ENCODE measurements around the gene ZSCAN10. TPM values are rescaled to one million over a fixed set of nuclear protein-coding genes. Genes with fewer than 3 reads are reported as not detected.

The ZSCAN10 gene
- total RNA-seq, 1 donor from 2014 or later = not detected

DNA sequence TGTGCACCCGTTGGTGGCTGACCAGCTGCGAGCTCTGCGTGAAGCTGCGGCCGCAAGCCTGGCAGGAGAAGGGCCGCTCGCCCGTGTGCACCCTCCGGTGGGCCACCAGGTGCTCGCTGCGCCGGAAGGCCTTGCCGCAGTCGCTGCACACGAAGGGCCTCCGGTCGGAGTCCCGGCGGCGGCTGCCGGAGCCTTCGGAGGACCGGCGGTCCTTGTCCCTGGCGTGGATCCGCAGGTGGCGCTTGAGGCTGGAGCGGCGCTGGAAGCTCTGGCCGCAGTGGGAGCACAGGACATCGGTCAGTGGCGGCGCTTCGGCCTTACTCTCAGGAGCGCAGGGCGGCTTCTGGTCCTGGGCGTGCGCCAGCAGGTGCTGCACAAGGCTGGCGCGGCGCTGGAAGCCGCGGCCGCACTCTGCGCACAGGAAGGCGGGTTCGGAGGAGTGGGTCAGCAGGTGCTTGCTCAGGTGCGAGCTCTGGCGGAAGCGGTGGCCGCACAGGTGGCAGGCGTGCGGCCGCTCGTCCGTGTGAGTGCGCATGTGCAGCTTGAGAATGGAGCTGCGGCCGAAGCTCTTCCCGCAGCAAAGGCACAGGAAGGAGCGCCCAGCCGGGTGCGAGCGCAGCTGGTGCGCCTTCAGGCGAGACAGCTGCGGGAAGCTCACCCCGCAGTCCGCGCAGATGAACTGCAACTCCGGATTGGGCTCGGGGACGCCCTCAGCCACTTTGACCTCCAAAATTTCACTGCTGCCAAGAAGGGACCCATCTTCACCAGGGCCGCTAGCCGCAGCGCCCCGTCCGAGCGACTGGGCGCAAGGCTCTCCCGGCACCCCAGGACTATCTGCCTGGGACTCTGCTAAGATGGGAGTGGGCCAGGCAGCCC, 9.1 kb downstream of the ZSCAN10 start:
- H3K27me3 ChIP-seq (ENCODE audit: control insufficient read depth, insufficient read depth, low read length) = peaks cover 24% of the 10 kb centered on the region
- TF ChIP-seq, protein P1, sequence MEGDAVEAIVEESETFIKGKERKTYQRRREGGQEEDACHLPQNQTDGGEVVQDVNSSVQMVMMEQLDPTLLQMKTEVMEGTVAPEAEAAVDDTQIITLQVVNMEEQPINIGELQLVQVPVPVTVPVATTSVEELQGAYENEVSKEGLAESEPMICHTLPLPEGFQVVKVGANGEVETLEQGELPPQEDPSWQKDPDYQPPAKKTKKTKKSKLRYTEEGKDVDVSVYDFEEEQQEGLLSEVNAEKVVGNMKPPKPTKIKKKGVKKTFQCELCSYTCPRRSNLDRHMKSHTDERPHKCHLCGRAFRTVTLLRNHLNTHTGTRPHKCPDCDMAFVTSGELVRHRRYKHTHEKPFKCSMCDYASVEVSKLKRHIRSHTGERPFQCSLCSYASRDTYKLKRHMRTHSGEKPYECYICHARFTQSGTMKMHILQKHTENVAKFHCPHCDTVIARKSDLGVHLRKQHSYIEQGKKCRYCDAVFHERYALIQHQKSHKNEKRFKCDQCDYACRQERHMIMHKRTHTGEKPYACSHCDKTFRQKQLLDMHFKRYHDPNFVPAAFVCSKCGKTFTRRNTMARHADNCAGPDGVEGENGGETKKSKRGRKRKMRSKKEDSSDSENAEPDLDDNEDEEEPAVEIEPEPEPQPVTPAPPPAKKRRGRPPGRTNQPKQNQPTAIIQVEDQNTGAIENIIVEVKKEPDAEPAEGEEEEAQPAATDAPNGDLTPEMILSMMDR (IDR thresholded peaks at IDR 0.05; ENCODE audit: insufficient read depth, low read length, poor library complexity, severe bottlenecking) = no peak
- no peak for DNase-seq (ENCODE audit: low read depth)
- H3K4me3 ChIP-seq (ENCODE audit: low read depth, low read length) = no peak overlapping the region
- no peaks in the 10 kb centered on the region for H3K36me3 ChIP-seq (ENCODE audit: control insufficient read depth, insufficient read depth, low read length)

DNA sequence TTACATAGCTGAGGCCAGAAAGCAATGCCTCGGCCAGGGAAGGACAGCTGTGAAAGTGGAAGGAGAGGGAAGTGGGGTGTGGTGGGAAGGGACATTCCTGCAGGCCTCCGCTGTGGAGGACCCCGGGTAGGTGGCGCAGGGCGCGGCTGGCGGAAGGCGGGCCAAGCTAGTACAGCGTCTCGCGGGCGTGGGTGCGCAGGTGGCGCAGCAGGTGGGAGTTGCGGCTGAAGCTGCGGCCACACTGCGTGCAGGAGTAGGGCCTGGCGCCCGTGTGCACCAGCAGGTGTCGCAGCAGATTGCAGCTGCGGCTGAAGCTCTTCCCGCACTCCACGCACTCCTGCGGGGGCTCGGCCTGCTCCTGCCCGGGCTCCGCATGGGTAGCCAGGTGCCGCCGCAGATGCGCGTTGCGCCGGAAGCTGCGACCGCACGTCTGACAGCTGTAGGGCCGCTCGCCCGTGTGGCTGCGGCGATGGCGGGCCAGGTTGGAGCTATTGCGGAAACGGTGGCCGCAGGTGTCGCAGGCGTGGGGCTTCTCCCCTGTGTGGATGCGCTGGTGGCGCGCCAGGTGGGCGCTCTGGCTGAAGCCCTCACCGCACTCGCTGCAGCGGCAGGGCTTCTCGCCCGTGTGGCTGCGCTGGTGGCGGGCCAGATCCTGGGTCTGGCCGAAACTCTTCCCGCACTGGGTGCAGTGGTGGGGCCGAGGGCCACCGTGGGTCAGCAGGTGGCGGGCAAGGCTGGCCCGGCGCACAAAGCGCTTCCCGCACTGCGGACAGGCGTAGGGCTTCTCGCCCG, 10.0 kb downstream of the ZSCAN10 start:
- Histone ChIP-seq H3K4me3 (ENCODE audit: low read depth, low read length) (no peak overlapping the region), H3K27me3 (ENCODE audit: control insufficient read depth, insufficient read depth, low read length) (peaks cover 24% of the 10 kb centered on the region), H3K36me3 (ENCODE audit: control insufficient read depth, insufficient read depth, low read length) (no peaks in the 10 kb centered on the region)
- DNase-seq (ENCODE audit: low read depth) = no peak
- TF ChIP-seq, protein P1 (IDR thresholded peaks at IDR 0.05; ENCODE audit: insufficient read depth, low read length, poor library complexity, severe bottlenecking) = no peak

DNA sequence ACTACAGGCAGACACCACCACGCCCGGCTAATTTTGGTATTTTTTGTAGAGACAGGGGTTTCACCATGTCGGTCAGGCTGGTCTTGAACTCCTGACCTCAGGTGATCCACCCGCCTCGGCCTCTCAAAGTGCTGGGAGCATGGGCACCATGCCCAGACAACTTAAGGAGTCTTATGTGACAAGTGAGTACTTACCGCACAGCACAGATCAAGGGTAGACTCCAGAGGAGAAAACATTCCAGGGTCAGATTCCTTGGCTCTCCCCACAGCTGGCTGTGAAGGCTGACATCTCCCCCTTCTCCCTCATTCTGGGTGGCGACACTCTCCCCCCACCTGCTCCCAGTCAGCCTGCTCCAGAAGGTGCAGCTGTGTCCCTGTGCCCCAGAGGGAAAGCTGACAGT, 10.6 kb downstream of the ZSCAN10 start:
- no peak for DNase-seq (ENCODE audit: low read depth)
- no peaks in the 10 kb centered on the region for H3K36me3 ChIP-seq (ENCODE audit: control insufficient read depth, insufficient read depth, low read length)
- H3K27me3 ChIP-seq (ENCODE audit: control insufficient read depth, insufficient read depth, low read length) = peaks cover 24% of the 10 kb centered on the region
- H3K4me3 ChIP-seq (ENCODE audit: low read depth, low read length) = no peak overlapping the region
- TF ChIP-seq, protein P1 (IDR thresholded peaks at IDR 0.05; ENCODE audit: insufficient read depth, low read length, poor library complexity, severe bottlenecking) = no peak

DNA sequence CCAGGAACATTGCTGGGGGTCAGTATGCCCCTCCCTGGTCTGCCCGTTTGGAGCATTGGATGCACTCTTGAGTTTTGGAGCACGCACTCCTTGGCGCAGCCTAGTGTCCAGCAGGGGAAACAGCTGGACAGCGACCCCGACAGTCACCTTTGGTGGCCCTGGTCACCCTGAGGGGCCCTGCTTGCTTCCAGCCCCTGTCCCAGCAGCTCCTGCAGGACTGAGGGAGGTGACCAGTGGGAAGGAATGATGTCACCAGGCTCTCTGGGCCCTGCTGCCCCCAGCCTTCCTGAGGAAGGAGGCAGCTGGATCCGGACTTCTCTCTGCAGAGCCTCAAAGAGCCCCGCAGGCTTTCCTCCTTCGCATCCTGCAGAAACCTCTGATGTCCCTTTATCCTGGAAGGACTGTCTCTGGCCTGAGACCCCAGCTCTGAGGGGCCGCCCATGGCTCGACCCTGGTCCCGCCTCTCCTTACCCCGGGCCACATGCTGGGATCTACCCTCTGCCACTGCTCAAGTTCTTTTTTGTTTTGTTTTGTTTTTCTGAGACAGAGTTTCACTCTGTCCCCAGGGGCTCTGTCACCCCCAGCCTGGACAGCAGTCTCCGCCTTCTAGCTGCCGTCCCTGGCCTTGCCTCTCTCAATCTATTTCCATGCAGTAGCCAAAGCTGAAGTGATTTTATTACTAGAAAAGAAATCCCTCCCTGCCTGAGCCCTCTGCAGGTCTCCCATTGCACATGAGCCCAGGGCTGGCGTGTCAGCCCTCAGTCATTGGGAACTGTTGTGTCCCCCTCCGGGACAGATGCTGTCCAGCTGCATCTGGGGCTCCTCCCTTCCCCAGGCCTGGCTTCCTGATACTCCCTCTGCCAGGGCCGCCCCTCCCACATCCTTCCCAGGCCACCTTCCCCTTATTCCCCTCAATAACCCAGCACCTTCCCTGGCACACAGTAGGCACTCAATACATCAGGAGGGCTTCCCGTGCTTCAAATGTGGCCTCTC, 11.6 kb downstream of the ZSCAN10 start:
- no peak for DNase-seq (ENCODE audit: low read depth)
- no peak overlapping the region for H3K4me3 ChIP-seq (ENCODE audit: low read depth, low read length)
- TF ChIP-seq, protein P1 (IDR thresholded peaks at IDR 0.05; ENCODE audit: insufficient read depth, low read length, poor library complexity, severe bottlenecking) = peak; percentile 9
- no peaks in the 10 kb centered on the region for H3K36me3 ChIP-seq (ENCODE audit: control insufficient read depth, insufficient read depth, low read length)
- peaks cover 16% of the 10 kb centered on the region for H3K27me3 ChIP-seq (ENCODE audit: control insufficient read depth, insufficient read depth, low read length)

DNA sequence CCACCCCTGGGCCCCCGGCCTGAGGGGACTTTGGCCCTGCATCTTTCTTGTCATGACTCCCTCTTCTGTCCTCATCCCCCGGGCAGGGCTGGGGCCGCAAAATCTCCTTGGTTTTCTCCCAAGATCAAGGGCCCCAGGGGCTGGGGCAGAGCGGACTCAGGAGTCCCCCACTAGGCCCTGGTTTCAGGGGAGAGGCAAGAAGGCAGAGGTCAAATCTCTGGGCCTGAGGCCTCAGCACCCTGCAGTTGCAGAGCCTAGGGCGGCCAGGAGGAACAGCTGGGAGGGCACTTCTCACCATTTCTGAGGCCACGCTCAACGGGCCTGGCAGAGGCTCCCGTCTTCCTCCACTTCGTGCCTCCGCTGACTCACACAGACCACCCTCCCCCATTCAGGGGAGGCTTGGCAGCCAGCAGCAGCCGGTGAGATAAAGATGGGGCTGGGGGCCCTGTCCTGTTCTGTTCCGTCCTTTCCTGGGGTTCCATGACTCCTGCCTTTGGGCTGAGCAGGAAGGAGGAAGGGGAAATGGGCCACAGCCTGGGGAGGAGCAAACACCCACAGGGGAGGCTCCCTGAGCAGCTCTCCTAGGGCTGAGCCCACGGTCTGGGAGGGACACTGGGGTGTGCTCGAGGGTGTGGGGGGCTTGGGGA, 12.4 kb downstream of the ZSCAN10 start:
- TF ChIP-seq, protein P1 (IDR thresholded peaks at IDR 0.05; ENCODE audit: insufficient read depth, low read length, poor library complexity, severe bottlenecking) = no peak
- H3K4me3 ChIP-seq (ENCODE audit: low read depth, low read length) = no peak overlapping the region
- H3K36me3 ChIP-seq (ENCODE audit: control insufficient read depth, insufficient read depth, low read length) = no peaks in the 10 kb centered on the region
- no peak for DNase-seq (ENCODE audit: low read depth)
- peaks cover 8% of the 10 kb centered on the region for H3K27me3 ChIP-seq (ENCODE audit: control insufficient read depth, insufficient read depth, low read length)

All from kidney epithelial cell (primary cell).